Skin epidermis (tissue), 12 donors: ENCODE data around the gene MYH15.

Experiments used
- H3K27ac ChIP-seq, 21 experiments: fragments of 200-600 bp; sonication (generic) in 11 of 21; one replicate each; pipeline ENCODE4 v1.5.0; 2020; ENCODE audit warnings: mild to moderate bottlenecking in 3 of 21, inconsistent platforms in 2 of 21, moderate library complexity in 2 of 21
- H3K4me3 ChIP-seq, 7 experiments: fragments of 200-600 bp; sonication (generic) in 2 of 7; one replicate each; pipeline ENCODE4 v1.5.0; 2020; ENCODE audit warnings: inconsistent platforms in 2 of 7, mild to moderate bottlenecking in 2 of 7, moderate library complexity in 1 of 7

MYH15 gene

DNA sequence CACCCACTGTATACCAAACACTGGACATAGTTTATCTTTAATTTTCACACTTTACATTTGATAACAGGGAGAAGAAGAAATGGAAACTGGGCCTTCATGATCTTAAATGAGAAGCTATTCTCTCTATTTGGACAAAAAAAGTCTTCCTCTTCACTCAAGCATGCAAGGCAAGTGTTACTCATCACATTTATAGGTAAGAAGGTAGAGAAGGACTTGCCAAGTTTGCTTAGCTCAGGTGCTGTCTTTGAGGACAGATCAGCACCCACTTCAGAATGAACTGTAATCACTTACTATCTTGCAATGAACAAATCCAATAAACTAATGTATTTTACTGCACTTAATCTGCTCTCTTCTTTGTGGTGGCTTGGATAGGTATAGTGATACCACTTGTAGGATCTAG, 1.1 kb upstream of the MYH15 start:
- Histone ChIP-seq H3K4me3 (no peak overlapping the region), H3K27ac (no peak overlapping the region)

GRCh38 chr3:108511055-108511454, 659 bp upstream of the MYH15 start:
- no peak overlapping the region for H3K4me3 ChIP-seq
- no peak overlapping the region for H3K27ac ChIP-seq

- Histone ChIP-seq H3K27ac (no peak overlapping the region), H3K4me3 (no peak overlapping the region)
Observed at GRCh38 chr3:108509871-108510270, 525 bp downstream of the MYH15 start.

- H3K27ac ChIP-seq: no peak overlapping the region
- H3K4me3 ChIP-seq: no peak overlapping the region
Observed at GRCh38 chr3:108509263-108509662, 1.1 kb downstream of the MYH15 start.

- no peak overlapping the region for H3K27ac ChIP-seq
- H3K4me3 ChIP-seq: no peak overlapping the region
Observed at GRCh38 chr3:108507902-108508301, 2.5 kb downstream of the MYH15 start.

- Histone ChIP-seq H3K27ac (no peak overlapping the region), H3K4me3 (no peak overlapping the region)
Observed at GRCh38 chr3:108505811-108506210, 4.6 kb downstream of the MYH15 start.

DNA sequence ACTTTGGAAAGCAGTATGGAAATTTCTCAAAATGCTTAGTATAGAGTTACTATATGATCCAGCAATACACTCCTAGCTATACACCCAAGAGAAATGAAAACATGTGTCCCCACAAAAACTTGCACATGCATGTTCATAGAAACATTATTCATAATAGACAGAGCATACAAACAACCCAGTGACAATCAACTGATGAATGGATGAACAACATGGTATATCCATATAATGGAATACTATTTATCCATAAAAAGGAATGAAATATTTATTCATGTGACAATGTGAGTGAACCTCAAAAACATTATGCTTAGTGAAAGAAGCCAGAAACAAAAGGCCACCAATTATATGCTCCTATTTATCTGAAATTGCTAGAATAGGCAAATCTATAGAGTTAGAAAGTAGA, 6.7 kb downstream of the MYH15 start:
- no peak overlapping the region for H3K4me3 ChIP-seq
- H3K27ac ChIP-seq: no peak overlapping the region

DNA sequence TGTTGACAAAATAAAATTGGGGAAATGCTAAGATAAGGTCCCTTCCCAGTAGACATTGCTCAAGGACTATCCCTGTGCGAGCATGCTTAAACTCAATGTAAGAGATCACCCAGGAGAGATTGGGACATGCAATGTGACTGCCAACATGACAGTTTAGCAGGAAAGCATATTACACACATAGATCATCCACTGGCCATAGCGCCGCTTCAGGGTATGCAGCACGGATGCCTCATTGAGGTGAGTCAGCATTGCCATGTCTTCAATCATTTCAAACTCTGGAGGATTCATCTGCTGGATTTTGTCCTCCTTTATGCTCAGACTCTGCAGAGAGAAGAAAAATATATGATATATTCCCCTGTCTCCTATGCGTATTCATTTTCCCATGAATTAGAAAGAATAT, 8.9 kb downstream of the MYH15 start:
- Histone ChIP-seq H3K4me3 (no peak overlapping the region), H3K27ac (no peak overlapping the region)

- H3K27ac ChIP-seq: no peak overlapping the region
- H3K4me3 ChIP-seq: no peak overlapping the region
Observed at GRCh38 chr3:108500728-108501127, 9.7 kb downstream of the MYH15 start.

DNA sequence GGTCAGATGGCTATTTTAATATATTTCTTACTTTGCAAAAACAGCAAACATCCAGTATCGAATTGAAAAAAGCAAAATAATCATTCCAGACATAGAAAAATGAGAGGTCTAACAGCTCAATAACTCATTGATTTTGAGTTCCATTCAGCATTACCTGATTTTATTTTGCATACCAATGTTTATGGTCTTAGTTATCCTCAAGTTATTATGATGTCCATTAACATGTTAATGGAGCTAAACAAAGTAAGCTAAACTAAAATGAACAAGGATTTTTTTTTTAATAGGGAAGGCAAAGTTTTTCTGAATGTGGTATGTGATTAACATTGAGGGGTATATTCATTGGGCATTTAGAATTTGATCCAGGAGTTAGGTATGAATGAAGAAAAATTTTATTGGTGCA, 13.1 kb downstream of the MYH15 start:
- H3K4me3 ChIP-seq: no peak overlapping the region
- no peak overlapping the region for H3K27ac ChIP-seq

- no peak overlapping the region for H3K27ac ChIP-seq
- no peak overlapping the region for H3K4me3 ChIP-seq
Observed at GRCh38 chr3:108495717-108496116, 14.7 kb downstream of the MYH15 start.

- no peak overlapping the region for H3K4me3 ChIP-seq
- H3K27ac ChIP-seq: no peak overlapping the region
Observed at GRCh38 chr3:108494906-108495531, 15.4 kb downstream of the MYH15 start.

DNA sequence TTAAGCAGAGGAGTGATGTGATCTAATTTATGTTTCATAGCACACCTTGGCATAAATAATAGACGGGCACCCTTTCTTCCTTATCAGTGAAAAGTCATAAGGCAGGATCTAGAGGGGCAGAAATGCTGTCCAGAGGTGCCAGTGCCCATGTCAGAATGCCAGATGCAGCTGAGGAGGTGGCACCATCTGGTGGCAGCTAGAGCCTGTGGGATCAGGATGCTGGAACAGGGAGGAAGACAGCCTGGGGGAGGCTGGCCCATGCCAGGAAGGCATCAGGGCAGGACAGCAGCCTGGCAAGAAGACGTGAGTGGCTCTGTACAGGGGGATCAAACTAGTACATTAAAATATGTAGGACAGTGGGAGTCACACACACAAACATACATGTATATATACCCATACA, 16.5 kb downstream of the MYH15 start:
- Histone ChIP-seq H3K4me3 (no peak overlapping the region), H3K27ac (no peak overlapping the region)

DNA sequence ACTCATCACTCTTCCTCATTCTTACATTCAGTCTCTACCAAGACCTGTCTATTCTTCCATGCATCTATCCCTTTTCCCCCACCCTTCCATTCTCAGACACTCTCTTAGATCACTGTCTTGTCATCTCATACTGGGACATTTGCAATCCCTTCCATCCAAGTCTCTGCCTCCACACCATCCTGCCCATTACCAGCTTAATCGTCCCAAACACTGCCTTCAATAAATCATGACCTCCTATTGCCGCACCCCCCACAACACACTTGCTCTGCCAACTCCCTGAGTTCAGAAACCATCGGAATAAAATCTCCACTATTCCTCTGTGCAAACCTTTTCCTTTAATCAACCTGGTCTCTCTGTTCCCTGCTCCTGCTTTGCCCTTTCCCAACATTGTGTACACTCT, 18.9 kb downstream of the MYH15 start:
- Histone ChIP-seq H3K4me3 (no peak overlapping the region), H3K27ac (no peak overlapping the region)

GRCh38 chr3:108489776-108490175, 20.6 kb downstream of the MYH15 start:
- Histone ChIP-seq H3K4me3 (no peak overlapping the region), H3K27ac (no peak overlapping the region)

DNA sequence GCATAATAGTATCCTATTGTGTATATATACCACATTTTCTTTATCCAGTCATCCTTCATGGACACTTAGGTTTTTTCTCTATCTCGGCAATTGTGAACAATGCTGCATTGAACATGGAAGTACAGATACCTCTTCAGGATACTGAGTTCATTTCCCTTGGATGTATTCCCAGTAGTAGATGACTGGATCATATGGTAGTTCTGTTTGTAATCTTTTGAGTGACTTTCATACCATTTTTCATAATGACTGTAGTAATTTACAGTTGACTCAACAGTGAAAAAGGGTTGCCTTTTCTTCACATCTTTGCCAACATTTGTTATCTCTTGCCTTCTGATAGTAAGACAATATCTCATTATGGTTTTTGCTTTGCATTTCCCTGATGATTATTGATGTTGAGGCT, 21.8 kb downstream of the MYH15 start:
- Histone ChIP-seq H3K27ac (no peak overlapping the region), H3K4me3 (no peak overlapping the region)

DNA sequence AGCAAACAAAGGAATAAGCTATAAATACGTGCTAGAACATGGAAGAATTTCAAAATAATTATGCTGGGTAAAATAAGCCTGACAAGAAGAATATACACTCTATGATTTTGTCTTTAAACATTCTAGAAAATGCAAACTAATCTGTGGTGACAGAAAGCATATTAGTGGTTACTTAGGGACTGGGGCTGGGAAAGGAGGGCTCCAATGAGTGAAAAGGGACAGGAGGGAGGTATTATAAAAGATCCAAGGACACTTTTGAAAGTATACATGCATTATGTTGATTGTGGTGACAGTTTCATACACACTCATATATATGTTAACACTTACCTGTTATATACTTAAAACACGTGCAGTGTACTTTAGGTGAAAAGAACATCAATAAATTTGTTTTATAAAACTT, 23.0 kb downstream of the MYH15 start:
- no peak overlapping the region for H3K4me3 ChIP-seq
- no peak overlapping the region for H3K27ac ChIP-seq

DNA sequence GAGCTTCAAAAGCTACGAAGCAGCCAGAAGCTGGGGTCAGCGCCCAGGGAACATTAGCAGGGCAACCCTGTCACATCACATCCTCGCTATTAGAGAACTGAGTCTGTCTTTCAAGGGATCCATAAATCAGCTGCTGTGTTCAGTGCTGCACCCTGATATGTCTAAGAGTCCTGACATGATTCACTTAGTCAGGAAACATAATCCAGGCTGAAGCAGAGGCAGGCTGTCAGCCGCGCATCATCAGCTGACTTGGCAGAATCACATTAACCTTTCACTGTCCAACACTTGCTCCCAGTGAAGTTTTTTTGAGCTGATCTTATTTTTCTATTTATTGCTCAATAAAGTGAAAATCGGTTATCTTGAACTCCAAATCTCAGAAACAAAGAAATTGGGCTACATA, 23.5 kb downstream of the MYH15 start:
- Histone ChIP-seq H3K4me3 (no peak overlapping the region), H3K27ac (peak overlapping the region in 1 of 21 experiments; percentile 11)

DNA sequence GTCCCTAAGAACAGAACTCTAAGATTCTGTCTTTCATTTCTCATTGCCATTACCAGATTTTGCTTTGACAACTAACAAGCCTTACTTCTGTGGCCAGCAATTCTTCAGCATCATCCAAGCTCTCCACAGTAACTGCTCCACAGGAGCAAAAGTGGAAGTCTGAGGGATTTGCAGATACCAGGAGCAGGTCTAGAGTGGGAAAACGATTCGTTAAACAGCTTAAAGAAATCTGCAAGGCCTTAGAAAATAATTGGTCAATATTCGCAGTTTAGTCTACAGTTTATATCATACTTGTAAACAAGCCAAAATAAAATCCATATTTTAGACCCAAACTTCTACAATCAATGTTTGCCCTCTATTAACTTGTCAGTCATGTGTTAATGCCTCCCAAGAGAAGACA, 24.1 kb downstream of the MYH15 start:
- Histone ChIP-seq H3K4me3 (no peak overlapping the region), H3K27ac (peak overlapping the region in 1 of 21 experiments; percentile 11)

DNA sequence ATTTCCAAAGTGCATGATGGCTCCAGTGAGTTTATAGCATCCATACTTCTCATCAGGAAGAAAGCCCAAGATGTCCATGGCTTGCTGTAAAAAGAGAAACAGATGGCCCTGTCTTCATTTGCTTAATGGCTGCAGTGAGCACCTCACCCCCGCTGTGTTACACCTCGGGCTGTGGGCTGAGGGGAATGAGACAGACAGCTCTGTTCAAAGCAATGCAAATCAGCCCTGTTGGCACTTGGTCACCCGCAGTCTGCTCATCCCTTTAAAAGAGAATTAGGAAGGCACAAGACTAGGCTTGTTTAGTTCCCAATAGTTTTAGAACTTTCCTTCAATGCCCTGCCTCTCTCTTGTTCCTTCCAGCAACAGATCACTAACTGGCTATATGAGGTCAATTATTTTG, 25.2 kb downstream of the MYH15 start:
- H3K4me3 ChIP-seq: no peak overlapping the region
- no peak overlapping the region for H3K27ac ChIP-seq

DNA sequence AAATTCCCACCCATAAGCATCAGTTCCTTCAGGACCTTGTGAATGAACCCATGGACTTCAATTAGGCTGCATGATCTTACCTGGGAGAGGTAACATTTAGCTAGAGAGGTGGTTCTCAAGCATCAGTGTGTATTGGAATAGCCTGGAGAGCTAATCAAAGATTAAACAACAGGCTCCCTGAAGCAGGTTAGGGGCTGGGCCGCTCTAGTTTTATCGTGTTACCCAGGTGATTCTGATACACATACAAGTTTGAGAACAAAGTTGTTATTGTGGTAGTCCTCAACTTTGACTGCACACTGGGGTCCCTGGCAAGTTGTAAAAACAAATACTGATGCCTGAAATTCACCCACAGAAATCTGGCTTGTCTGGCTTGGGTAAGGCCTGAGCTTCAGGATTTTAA, 31.2 kb downstream of the MYH15 start:
- no peak overlapping the region for H3K4me3 ChIP-seq
- H3K27ac ChIP-seq: no peak overlapping the region

DNA sequence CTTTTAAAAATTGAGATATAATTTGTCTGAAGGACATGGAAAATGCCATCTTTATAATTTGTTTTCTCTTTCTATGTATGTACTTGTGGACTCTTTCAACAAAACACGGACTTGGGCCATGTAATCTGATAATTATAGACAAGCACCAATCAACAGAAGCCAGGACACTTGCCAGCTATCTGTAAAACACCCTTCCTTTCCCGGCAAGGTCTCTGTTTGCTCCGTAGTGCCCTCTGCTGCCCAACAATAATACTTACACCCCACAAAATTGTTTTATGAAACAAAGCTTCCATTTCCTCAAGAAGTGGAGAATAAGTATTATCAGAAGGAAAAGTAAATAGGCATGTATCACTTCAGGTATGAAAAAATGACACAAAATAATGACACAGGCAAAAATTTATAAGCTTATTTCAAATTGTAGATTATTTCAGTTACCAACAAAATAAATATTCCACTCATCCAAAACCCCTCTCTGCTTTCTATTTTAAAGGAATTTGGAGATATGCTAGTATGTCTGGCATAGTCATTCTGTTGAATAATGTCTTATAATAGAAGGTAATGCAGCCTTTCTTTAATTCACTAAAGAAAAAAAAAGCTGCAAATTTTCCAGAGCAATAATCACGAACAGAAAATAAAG, 32.8 kb downstream of the MYH15 start:
- Histone ChIP-seq H3K4me3 (no peak overlapping the region), H3K27ac (no peak overlapping the region)
